KG1 (cell line): Measurements from ENCODE around the gene LINC00632.
"Not testable (repeated sequence)": the region's sequence is repeated elsewhere in the genome, so short reads cannot be mapped to it uniquely, and the experiment has no call there.

Source experiments
- DNase-seq: peaks from one replicate; lab custom pipeline; 2025; lab: John Stamatoyannopoulos, UW

The LINC00632 gene

GRCh38 chrX:140709421-140709846 is at the start of gene LINC00632:
TSS of gene LINC00632 (plus strand) at chrX:140709759.
- no peak for DNase-seq

- DNase-seq: no peak
Observed at GRCh38 chrX:140661643-140662042, 47.9 kb upstream of the LINC00632 start.

GRCh38 chrX:140664939-140665338 is 44.6 kb upstream of the LINC00632 start:
- no peak for DNase-seq

GRCh38 chrX:140672840-140673731 is 36.5 kb upstream of the LINC00632 start:
- DNase-seq: no peak

DNA sequence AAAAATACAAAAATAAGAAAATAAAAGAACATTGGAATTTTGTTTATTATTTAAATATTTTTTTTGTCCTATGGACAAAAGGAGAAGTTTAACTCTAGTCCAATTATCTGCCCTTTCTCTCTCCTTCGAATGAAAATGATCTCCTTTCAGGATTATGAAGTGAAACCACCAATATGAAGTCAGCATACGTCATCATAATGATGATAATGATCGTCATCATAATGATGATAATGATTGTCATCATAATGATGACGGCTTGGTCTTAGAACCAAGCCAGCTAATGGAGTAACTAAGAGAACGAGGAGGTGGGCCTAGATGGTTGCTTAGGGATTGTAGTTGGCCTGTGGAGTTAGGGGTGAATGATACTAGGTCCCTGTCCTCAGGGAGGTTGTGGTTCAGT is 21.9 kb upstream of the LINC00632 start:
- no peak for DNase-seq

DNA sequence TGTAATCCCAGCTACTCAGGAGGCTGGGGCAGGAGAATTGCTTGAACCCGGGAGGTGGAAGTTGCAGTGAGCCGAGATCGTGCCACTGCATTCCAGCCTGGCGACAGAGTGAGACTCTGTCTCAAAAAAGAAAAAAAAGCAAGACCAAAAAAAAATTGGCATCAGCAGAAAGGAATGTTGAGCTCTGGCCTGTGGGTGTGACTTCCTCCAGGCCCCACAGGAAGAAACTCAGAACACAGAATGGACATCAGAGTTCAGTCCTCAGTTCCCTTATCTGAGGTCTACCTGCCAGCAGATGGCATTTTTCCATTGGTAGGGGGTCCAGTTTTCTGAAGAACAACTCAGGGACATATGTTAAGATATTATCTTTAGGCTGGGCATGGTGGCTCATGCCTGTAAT is 18.0 kb upstream of the LINC00632 start:
- not testable (repeated sequence) for DNase-seq

DNA sequence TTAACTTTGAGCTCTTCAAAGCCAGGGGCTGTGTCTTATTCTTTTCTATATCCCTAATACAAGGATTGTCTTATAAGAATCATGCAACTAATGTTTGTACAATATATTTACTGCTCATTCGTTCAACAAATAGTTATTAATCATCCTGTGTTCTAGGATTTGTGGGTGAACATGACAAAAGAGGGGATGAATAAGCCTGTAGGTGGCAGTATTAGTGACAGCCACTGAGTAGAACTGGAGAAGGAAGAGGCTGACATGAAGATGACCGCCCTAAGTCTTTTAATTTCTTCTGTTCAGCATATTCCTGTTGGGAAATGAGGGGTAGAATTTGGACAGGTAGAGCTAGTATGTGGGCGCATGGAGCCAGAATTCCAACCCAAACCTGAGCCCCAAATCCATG is 11.9 kb upstream of the LINC00632 start:
- no peak for DNase-seq

- DNase-seq: no peak
Observed at GRCh38 chrX:140701480-140701879, 8.1 kb upstream of the LINC00632 start.

- DNase-seq: no peak
Observed at GRCh38 chrX:140710710-140711109, 1.2 kb downstream of the LINC00632 start.

- no peak for DNase-seq
Observed at GRCh38 chrX:140711894-140712293, 2.3 kb downstream of the LINC00632 start.

GRCh38 chrX:140712413-140713173 is 3.0 kb downstream of the LINC00632 start:
- DNase-seq: no peak

DNA sequence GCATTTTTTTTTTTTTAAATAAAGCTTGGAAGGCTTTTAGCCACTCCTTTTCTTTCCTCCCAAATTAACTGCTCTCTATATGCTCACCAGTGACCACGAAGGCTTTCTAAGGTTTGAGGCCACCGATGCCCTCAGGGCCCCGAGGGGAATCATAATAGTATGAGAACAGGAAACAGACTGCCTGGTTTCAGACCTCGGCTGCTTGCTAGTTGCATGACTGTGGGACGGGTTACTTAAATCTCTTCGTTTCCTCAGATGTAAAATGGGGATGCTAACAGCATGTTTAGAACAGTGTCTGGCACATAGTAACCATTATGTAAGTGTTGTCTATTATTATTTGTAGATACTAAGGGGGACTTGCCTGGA is 3.6 kb downstream of the LINC00632 start:
- no peak for DNase-seq

DNA sequence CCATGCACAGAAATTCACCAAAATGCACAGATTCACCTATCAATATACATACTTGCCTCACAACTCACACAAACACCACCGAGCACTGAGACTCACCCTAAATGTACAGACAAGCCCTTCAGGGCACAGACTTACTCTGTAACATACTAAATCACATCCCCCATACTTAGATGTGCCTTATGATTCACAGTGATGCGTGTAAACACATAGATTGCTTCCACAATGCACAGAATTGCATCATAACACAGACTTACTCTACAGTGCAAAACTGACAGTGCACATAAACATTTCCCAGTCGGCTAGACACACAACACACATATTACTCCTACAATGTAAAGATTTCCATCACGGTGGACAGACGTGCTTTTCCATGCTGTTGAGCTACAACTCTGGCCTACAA is 6.2 kb downstream of the LINC00632 start:
- DNase-seq: no peak

GRCh38 chrX:140723121-140723715 is 13.7 kb downstream of the LINC00632 start:
- no peak for DNase-seq

- DNase-seq: no peak
Observed at GRCh38 chrX:140724309-140724708, 14.8 kb downstream of the LINC00632 start.

DNA sequence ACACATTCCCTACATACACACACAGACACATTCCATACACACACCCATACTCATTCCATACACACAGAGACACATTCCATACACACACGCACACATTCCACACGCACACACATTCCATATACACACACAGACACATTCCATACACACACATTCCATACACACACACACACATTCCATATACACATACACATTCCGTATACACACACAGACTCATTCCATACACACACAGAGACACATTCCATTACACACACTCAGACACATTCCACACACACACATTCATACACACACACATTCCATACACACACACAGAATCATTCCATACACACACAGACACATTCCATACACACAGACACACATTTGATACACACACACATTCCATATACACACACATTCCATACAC is 15.2 kb downstream of the LINC00632 start:
- no peak for DNase-seq

DNA sequence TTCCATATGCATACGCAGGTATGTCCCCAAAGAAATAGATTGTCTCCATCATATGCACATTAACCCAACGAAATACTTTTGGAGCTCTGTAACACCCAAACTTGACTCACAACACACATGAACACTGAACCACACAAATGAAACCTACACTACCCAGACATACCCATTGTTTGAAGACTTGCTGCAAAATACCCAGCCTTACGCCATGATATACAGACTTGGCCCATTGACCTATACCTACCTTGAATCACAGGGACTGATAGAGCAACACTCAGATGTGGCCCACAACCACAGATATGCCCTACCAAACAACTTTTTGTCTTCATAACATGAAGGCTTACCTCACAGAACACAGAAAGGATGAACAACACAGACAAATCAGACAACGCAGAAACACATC is 15.9 kb downstream of the LINC00632 start:
- DNase-seq: no peak

DNA sequence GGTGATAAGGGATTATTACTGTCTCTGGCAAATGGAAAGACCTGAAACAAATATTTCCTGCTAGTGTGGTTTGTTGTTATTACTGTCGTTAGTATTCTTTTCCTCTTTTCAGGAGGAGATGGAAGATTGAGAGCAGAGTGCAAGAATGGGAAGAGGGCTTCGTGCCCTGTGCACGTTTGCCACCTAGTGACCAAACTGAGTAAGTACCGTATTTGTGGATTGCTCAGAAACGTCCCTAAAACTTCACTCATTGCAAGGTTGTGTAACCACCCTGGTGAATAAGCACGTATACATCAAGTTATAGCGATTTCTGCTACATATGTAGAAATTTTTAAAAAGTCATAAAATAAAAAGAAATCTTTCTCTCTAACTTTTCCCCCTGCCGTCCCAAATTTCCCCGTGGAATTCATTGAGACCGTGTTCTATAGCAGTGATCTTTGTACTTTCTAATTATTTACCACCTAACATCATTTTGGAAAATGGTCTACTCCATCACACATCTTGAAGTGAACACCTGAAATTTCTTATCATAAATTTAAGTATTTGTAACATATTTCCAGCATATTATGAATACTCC is 24.3 kb downstream of the LINC00632 start:
- no peak for DNase-seq

GRCh38 chrX:140744085-140744484 is 34.5 kb downstream of the LINC00632 start:
- DNase-seq: no peak

DNA sequence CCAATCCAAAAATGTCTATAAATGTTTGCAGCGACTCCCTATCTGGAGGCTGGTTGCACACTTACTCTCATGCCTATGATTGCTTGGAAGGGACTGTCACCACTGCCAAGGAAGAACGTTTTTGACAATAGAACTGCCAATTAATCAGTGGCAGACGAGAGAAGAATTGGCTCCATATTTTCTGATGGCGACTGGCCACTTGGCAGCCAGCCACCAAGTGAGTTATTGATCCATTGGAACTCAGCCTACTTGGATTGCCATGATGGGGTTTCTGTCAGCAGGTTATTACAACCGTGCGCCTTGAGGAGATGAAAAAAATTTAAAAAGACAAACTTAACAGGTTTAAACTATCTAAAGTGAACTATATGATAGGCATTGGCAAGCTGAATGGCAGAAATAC is 47.4 kb downstream of the LINC00632 start:
- no peak for DNase-seq

- no peak for DNase-seq
Observed at GRCh38 chrX:140762061-140762460, 52.5 kb downstream of the LINC00632 start.

DNA sequence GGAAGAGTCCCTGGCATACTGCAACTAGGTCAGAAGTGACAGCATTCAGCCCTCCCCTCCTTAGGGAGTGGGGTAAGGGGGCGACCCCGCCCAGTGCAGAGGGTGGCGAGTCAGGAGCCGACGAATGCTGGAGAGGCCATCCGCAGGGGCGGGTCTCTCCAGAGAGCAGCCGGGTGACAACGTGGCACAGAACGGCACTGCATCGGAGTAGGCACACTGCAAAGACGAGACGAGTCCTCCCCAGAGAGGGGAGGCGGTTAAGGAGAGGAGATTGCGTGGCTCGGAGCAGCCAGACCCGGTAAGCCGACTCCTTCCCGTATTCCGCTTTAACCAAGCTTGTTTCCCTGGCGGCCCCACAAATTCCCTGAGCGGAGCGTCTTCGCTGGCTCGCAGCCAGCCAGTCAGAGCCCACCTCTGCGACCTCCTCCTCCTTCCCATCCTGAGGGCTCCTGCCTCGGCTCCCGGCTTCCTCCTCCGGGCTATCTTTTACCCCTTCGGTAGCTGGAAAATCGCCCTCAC is 54.9 kb downstream of the LINC00632 start:
- no peak for DNase-seq
